ENCODE results near the gene CELSR1. TPM values are rescaled to one million over a fixed set of nuclear protein-coding genes. Genes with fewer than 3 reads are reported as not detected.

CELSR1 gene
- total and polyA plus RNA-seq, 10 donors, result 4.3 to 13.1 (median 8.4) TPM

DNA sequence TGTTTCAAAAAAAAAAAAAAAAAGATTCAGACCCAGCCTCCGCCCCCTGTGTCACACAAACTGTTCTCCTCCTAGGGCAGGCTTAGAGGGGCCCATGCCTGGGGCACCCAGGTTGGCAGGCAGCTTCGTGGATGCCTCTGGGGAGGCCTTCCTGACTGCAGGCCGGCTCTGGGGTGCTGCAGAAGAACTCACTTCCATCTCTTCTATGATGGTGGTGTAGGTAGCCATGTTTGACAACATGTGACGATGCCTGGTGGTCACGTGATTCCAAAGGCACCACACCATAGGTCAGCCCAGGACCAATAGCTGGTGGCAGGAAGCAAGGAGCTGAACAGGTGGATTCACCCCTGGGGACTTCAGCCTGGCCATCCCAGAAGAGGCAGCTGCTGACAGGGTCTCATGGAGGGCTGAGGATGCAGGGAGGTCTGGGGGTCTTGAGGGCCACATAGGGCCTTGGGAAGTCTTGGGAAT, 24.1 kb upstream of the CELSR1 start:
- no peaks in the 10 kb centered on the region for H3K27me3 ChIP-seq (replicated peaks in 1 of 7)
- intact Hi-C loops (cut with DNase I; ENCODE audit: low total_unique reads), result no loop called here
- 74 to 91% (median 80%) methylated on average over 3 to 5 of the region's 5 CpGs for WGBS, 5 donors
- peaks cover 5 to 31% (median 16%) of the 10 kb centered on the region in 6 donors for H3K4me1 ChIP-seq
- no peak overlapping the region for H3K27ac ChIP-seq
- no peak overlapping the region for H3K4me3 ChIP-seq
- H3K36me3 ChIP-seq, result no peaks in the 10 kb centered on the region
- peak; percentile 47 for DNase-seq
- H3K9me3 ChIP-seq, result peaks cover 0 to 9% (median 7%) of the 10 kb centered on the region in 8 donors
- TF ChIP-seq POLR2A (IDR thresholded peaks at IDR 0.05) (no peak), POLR2AphosphoS5 (IDR thresholded peaks at IDR 0.05) (no peak)
- TF ChIP-seq, protein P1, sequence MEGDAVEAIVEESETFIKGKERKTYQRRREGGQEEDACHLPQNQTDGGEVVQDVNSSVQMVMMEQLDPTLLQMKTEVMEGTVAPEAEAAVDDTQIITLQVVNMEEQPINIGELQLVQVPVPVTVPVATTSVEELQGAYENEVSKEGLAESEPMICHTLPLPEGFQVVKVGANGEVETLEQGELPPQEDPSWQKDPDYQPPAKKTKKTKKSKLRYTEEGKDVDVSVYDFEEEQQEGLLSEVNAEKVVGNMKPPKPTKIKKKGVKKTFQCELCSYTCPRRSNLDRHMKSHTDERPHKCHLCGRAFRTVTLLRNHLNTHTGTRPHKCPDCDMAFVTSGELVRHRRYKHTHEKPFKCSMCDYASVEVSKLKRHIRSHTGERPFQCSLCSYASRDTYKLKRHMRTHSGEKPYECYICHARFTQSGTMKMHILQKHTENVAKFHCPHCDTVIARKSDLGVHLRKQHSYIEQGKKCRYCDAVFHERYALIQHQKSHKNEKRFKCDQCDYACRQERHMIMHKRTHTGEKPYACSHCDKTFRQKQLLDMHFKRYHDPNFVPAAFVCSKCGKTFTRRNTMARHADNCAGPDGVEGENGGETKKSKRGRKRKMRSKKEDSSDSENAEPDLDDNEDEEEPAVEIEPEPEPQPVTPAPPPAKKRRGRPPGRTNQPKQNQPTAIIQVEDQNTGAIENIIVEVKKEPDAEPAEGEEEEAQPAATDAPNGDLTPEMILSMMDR (IDR thresholded peaks at IDR 0.05 in 8 of 11, conservative IDR thresholded peaks at IDR 0.05 in 3 of 11), result no peak

DNA sequence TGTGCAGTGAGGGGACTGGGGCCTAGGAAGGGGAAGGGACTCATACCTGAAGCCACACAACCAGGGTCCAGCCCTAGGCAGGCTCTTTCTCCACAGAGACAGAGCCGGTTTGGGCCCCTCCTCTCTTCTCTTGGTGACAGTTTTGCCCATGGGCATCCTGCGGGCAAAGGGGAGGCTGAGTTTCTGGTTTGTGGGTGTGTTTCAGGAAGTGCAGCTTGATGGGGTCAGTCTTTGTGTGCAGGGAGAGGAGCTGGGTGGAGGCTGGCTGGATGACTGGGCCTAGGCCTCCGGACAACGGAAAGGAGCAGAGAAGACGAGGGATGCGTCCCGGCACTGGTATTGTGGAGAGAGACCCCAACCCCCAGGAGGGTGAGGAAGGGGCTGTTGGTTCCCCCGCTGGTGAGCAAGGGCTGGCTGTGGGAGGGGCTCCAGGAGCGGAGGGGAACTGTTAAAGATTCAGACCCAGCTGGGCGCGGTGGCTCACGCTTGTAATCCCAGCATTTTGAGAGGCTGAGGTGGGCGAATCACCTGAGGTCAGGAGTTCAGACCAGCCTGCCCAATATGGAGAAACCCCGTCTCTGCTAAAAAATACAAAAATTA, 23.4 kb upstream of the CELSR1 start:
- peaks cover 5 to 31% (median 16%) of the 10 kb centered on the region in 6 donors for H3K4me1 ChIP-seq
- peak; percentile 58 for DNase-seq
- peaks cover 0 to 13% (median 10%) of the 10 kb centered on the region in 8 donors for H3K9me3 ChIP-seq
- no peak overlapping the region for H3K4me3 ChIP-seq
- no peaks in the 10 kb centered on the region for H3K27me3 ChIP-seq (replicated peaks in 1 of 7)
- TF ChIP-seq, protein P1 (IDR thresholded peaks at IDR 0.05 in 8 of 11, conservative IDR thresholded peaks at IDR 0.05 in 3 of 11), result no peak
- TF ChIP-seq POLR2A (IDR thresholded peaks at IDR 0.05) (no peak), POLR2AphosphoS5 (IDR thresholded peaks at IDR 0.05) (no peak)
- intact Hi-C loops (cut with DNase I; ENCODE audit: low total_unique reads), result no loop called here
- no peaks in the 10 kb centered on the region for H3K36me3 ChIP-seq
- WGBS, 5 donors, result 63 to 83% (median 66%) methylated on average over 12 to 14 of the region's 14 CpGs
- no peak overlapping the region for H3K27ac ChIP-seq

DNA sequence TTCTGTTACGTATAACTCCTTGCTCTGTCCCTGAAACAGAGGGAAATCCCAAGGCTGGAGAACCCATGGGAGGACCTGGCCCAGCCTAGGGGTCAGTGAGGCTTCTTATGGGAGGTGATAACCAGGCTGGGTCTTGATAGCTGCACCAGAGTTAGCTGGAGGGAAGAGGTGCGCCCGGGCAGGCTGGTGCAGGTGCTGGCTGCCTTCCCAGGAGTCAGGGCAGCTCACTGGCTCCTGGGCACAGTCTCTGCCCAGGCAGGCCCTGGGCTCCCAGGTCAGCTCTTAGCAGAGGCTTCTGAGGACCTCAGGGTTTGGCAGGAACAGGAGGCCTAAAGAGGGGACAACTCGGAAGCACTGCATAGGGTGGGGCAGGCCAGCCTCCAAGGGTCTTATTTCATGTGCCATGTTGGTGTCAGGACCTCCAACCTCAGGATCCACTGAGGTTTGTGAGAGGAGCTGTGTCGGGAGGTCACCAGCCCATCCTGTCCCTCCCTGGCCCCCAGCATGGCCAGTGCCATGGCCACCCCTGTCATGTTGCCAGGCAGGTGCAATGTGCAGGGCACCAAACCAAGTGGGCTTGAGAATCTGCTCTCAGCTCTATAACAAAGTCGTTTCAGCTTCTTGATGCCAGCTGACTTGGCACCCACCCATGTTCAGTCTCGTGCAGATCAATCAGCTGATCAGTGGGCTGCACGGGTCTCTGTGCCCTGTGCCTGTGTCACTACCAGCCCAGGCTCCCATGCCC, 20.5 kb upstream of the CELSR1 start:
- Histone ChIP-seq H3K36me3 (no peaks in the 10 kb centered on the region), H3K27me3 (replicated peaks in 1 of 7) (peaks cover 0 to 5% (median 0%) of the 10 kb centered on the region in 7 donors), H3K9me3 (peaks cover 0 to 18% (median 14%) of the 10 kb centered on the region in 8 donors), H3K4me1 (peaks cover 0 to 19% (median 4%) of the 10 kb centered on the region in 6 donors), H3K4me3 (no peak overlapping the region), H3K27ac (no peak overlapping the region)
- TF ChIP-seq POLR2AphosphoS5 (IDR thresholded peaks at IDR 0.05) (no peak), POLR2A (IDR thresholded peaks at IDR 0.05) (no peak)
- TF ChIP-seq, protein P1 (IDR thresholded peaks at IDR 0.05 in 8 of 11, conservative IDR thresholded peaks at IDR 0.05 in 3 of 11), result no peak
- 66 to 86% (median 77%) methylated on average over 8 of the region's 8 CpGs for WGBS, 5 donors
- no peak for DNase-seq
- intact Hi-C loops (cut with DNase I; ENCODE audit: low total_unique reads), result no loop called here

DNA sequence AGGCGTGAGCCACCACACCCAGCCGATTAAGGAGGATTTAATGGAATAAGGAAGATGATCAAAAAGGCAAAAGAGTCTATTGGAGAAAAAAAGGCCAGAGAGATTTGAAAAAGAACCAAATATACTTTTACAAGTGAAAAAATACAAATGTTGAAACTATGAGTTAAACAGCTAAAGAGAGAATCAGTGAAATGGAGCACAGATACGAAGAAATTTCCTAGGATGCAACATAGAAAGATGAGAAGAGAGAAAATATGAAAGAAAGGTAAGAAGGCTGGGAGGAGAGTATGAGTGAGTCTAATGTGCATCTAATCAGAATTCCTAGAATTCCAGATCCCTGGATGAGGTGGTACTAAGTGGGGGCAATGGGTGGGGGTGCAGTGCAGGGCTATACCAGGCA, 19.4 kb upstream of the CELSR1 start:
- H3K36me3 ChIP-seq, result no peaks in the 10 kb centered on the region
- 84 to 98% (median 94%) methylated on average over 3 of the region's 3 CpGs for WGBS, 5 donors
- peaks cover 0 to 25% (median 18%) of the 10 kb centered on the region in 8 donors for H3K9me3 ChIP-seq
- H3K27me3 ChIP-seq (replicated peaks in 1 of 7), result peaks cover 0 to 9% (median 0%) of the 10 kb centered on the region in 7 donors
- peaks cover 0 to 8% (median 0%) of the 10 kb centered on the region in 6 donors for H3K4me1 ChIP-seq
- no peak overlapping the region for H3K27ac ChIP-seq
- DNase-seq, result no peak
- intact Hi-C loops (cut with DNase I; ENCODE audit: low total_unique reads), result no loop called here
- no peak for TF ChIP-seq POLR2AphosphoS5 (IDR thresholded peaks at IDR 0.05)
- TF ChIP-seq, protein P1 (IDR thresholded peaks at IDR 0.05 in 8 of 11, conservative IDR thresholded peaks at IDR 0.05 in 3 of 11), result no peak
- TF ChIP-seq POLR2A (IDR thresholded peaks at IDR 0.05), result no peak
- no peak overlapping the region for H3K4me3 ChIP-seq

Data from spleen (tissue), 11 donors.